ENCODE results near the gene BRAF.
"Not testable (repeated sequence)": the region's sequence is repeated elsewhere in the genome, so short reads cannot be mapped to it uniquely, and the experiment has no call there.

DNA sequence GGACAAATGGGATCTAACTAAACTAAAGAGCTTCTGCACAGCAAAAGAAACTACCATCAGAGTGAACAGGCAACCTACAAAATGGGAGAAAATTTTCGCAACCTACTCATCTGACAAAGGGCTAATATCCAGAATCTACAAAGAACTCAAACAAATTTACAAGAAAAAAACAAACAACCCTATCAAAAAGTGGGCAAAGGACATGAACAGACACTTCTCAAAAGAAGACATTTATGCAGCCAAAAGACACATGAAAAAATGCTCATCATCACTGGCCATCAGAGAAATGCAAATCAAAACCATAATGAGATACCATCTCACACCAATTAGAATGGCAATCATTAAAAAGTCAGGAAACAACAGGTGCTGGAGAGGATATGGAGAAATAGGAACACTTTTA is 159.3 kb downstream of the BRAF start:
- TF ChIP-seq, protein P1, sequence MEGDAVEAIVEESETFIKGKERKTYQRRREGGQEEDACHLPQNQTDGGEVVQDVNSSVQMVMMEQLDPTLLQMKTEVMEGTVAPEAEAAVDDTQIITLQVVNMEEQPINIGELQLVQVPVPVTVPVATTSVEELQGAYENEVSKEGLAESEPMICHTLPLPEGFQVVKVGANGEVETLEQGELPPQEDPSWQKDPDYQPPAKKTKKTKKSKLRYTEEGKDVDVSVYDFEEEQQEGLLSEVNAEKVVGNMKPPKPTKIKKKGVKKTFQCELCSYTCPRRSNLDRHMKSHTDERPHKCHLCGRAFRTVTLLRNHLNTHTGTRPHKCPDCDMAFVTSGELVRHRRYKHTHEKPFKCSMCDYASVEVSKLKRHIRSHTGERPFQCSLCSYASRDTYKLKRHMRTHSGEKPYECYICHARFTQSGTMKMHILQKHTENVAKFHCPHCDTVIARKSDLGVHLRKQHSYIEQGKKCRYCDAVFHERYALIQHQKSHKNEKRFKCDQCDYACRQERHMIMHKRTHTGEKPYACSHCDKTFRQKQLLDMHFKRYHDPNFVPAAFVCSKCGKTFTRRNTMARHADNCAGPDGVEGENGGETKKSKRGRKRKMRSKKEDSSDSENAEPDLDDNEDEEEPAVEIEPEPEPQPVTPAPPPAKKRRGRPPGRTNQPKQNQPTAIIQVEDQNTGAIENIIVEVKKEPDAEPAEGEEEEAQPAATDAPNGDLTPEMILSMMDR (IDR thresholded peaks at IDR 0.05): not testable (repeated sequence)
- TF ChIP-seq EP300 (IDR thresholded peaks at IDR 0.05): not testable (repeated sequence)

Data from tibial nerve (tissue), 4 donors.